Measurements from ENCODE around the gene ZDHHC4.
"Not testable (repeated sequence)": the region's sequence is repeated elsewhere in the genome, so short reads cannot be mapped to it uniquely, and the experiment has no call there.

Gene ZDHHC4

DNA sequence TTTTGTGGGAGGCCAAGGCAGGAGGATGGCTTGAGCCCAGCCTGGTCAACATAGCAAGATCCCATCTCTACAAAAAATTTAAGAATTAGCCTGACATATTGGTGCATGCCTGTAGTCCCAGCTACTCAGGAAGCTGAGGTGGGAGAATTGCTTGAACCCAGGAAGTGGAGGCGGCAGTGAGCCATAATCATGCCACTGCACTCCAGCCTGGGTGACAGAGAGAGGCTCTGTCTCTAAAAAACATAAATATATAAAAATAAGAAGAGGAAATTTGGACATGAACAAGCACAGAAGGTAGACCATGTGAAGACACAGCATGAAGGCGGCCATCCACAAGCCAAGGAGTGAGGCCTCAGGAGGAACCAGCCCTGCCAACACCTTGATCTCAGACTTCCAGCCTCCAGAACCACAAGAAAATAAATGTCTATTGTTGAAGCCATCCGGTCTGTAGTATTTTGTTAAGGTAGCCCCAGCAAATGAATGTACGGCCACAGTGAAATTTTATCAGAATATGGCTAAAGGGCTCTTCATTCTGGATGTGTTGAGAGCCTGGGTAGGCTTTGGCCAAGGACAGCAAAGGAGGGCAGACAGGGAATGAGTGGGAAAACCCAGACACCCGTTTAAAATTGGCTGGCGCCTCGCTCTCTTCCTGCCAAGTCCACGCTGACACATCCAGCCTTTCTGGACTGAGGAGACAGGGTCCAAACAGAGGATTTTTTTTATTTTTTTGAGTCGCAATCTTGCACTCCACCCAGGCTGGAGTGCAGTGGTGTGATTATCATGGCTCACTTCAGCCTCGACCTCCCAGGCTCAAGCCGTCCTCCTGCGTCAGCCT lies 13.1 kb upstream of the ZDHHC4 start:
- no peak for DNase-seq

DNA sequence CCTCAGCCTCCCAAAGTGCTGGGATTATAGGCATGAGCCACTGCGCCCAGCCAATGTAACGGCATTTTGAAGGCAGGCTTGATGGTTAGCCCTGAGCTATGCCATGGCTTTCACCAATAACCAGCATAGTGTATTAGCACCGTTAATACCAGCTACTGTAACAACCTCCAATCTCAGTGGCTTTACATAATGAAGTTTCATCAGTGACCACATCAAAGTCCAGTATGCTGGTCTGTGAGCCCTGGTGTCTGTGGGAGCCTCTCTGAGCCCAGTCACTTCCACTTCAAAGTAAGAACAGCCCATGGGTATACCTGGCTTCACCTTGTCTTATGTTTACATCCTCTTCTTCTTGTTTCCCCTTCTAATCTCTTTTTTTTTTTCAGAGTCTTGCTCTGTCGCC lies 11.6 kb upstream of the ZDHHC4 start:
- DNase-seq: no peak

DNA sequence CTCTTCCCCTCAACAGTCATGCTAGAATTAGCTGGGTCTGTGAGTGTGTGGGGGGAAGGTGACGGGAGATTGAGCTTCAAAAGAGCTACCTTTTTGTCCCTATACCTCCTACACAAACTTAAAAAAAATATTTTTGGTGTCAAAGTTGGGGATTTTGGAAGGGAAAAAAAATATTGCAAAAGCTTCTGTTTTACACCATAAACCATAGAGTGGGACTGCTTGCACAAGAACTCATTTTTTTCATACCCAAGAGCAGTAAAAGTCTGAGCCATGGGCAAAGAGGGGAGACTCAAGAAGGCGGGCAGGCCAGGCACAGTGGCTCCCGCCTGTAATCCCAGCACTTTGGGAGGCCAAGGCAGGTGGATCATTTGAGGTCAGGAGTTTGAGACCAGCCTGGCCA lies 9.4 kb upstream of the ZDHHC4 start:
- no peak for DNase-seq

DNA sequence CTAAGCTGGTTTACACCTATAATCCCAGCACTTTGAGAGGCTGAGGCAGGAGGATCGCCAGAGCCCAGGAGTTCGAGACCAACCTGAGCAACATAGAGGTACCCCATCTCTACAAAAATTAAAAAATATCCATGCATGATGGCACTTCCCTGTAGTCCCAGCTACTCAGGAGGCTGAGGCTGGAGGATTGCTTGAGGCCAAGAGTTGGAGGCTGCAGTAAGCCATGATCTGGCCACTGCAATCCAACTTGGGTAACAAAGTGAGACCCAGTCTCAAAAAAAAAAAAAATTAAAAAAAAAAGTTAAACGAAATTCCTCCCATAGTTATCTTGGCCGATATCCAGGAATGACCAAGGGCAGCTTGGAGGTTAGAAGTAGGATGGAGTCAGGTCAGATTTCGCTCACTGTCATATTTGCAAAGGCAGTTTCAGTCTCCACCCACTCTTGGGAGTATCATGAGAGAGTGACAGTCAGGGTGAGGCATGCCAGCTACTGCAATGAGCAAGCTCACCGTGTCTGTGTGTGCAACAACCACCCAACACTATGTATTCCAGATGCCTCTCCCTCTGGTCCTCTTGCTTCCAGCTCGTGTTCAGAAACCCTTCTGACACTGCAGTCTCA lies 6.0 kb upstream of the ZDHHC4 start:
- DNase-seq: no peak

DNA sequence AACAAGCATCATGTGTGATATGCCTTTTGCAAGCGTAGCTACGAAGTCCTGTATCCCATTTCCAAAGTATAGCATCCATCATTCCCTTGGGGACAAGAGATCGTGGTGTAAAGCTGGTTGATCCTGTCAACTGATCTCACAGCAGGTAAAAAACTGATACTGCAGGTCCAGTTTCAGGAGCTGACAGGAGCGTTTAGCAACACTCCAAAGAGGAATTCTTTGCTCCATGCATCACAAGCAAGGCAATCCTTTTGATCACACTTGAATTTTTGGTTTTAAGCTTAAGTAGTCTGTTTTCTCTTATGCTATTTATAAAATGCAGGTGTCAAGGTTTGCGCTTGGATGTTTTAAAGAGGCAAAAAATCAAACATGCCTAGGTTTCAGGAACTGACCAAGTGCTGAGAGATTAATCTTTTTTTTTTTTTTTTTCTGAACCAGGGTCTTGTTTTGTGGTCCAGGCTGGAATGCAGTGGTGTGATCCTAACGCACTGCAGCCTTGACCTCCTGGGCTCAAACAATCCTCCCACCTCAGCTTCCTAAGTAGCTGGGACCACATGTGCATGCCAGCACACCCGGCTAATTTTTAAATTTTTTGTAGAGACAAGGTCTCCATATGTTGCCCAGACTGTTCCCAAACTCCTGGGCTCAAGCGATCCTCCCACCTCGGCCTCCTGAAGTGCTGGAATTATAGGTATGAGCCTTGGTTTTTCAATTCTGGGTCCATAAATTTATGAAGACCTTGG lies 1.8 kb upstream of the ZDHHC4 start:
- no peak for DNase-seq

DNA sequence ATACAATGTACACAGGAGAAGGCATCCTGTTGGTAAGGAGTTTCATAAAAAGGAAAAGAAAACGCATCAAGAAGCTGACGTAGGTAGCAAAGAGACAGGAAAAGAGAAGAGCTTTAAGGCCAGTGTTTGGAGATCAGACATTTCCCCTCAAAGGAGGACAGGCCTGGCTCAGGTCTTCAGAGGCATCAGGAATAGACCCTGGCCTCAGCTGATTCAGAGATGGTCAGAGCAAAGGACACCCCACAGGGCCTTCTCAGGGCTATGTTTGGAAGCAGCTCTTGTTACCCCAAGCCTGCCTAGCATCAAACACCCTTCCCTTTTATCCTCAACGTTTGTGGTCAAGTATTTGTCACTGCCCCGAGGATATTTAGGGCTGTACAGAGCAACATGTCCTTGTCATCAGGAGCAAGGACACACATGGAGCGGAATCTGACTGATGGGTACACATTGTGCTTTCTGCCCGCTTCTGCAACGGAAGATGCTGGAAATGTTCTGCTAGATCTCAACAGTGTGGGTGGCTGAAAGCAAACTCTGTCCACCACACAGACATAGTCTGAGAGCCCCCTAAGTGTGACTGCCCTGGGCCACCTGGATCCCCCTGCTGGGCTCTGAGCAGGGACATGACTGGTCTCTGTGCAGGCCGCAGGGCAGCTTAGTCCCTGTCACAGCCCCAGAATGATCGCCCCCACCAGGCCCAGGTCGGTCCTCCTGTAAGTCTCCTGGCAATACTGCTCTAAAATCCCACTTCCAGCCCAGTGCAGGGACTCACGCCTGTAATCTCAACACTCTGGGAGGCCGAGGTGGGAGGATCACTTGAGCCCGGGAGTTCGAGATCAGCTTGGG lies 1.0 kb upstream of the ZDHHC4 start:
- no peak for DNase-seq

DNA sequence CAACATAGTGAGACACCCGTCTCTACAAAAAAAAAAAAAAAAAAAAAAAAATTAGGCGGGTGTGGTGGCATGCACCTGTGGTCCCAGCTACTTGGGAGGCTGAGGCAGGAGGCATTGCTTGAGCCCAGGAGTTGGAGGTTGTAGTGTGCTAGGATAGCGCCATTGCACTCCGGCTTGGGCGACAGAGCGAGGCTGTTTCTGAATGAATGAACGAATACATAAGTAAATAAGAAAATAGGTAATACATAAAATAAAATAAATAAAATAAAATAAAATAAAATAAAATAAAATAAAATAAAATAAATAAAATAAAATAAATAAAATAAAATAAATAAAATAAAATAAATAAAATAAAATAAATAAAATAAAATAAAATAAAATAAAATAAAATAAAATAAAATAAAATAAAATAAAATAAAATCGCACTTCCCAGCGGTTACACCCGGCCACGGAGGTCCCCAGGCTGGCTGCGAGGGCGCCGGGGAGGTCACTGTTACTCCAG lies 336 bp upstream of the ZDHHC4 start:
- DNase-seq: not testable (repeated sequence)

DNA sequence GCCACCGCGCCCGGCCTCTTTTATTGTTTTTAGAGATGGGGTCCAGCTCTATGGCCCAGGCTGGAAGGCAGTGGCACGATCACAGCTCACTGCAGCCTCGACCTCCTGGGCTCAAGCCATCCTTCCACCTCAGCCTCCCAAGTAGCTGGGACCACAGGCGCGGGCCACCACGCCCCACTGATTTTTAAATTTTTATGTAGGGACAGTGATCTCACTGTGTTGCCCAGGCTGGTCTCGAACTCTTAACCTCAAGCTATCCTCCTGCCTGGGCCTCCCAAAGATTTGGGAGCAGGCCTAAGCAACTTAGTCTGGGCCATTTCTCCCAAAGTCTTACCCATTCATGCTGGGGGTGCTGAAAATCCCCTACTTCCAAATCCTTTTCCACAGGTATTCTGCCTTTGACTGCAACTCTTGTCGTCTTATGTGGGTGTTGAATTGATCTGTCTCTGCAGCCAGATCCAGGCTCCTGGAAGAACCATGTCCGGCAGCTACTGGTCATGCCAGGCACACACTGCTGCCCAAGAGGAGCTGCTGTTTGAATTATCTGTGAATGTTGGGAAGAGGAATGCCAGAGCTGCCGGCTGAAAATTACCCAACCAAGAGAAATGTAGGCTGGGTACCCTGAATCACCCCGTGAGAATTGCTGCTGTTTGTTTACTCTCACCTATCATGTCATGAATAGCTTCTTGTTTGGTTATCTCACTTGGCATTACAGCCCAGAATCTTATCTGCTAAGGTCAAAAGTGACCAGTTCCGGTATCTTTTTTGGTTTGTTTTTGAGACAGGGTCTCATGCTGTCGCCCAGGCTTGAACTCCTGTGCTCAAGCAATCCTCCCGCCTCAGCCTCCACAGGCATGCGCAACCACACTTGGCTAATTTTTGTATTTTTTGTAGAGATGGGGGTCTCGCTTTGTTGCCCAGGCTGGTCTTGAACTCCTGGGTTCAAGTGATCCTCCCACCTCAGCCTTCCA lies 1.1 kb downstream of the ZDHHC4 start:
- DNase-seq: no peak

DNA sequence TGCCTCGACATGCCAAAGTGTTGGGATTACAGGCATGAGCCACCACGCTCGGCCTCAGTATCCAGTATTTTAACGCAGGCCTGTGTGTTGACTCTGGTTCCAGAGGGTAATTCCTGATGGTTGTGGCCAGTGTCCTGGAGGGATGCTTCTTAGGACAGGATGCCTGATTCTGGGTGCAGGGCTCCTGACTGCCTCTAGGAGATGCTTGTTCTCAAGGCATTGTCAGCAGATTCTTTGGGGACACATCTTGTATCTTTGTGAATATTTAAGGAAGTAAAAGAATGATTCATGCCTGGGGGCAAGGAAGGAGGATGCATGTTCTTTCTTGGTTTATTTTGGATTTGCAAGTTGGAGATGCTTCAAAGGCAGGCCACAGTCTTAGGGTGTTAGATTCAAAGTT lies 2.2 kb downstream of the ZDHHC4 start:
- DNase-seq: no peak

DNA sequence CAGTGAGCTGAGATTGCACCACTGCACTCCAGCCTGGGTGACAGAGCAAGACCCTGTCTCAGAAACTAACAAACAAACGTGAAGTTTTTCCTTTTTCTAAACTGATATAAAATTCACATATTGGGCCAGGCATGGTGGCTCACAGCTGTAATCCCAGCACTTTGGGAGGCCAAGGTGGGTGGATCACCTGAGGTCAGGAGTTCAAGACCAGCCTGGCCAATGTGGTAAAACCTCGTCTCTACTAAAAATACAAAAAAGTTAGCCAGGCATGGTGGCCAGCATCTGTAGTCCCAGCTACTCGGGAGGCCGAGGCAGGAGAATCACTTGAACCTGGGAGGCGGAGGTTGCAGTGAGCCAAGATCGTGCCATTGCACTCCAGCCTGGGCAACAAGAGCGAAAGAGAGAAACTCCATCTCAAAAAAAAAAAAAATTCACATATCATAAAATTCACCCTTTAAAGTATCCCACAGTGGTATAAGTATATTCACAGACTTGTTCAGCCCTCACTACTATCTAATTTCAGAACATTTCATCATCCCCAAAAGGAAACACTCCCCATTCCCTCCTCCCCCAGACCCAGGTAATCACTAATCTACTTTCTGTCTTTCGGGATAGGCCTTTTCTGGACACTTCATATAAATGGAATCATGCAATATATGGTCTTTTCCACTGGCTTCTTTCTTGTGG lies 8.6 kb downstream of the ZDHHC4 start:
- not testable (repeated sequence) for DNase-seq

DNA sequence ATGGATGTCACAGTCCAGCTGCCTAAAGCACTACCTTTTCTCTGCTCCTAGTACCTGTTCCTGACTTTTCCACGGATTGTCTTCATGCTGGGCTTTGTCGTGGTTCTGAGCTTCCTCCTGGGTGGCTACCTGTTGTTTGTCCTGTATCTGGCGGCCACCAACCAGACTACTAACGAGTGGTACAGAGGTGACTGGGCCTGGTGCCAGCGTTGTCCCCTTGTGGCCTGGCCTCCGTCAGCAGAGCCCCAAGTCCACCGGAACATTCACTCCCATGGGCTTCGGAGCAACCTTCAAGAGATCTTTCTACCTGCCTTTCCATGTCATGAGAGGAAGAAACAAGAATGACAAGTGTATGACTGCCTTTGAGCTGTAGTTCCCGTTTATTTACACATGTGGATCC lies 11.3 kb downstream of the ZDHHC4 start:
- no peak for DNase-seq

DNA sequence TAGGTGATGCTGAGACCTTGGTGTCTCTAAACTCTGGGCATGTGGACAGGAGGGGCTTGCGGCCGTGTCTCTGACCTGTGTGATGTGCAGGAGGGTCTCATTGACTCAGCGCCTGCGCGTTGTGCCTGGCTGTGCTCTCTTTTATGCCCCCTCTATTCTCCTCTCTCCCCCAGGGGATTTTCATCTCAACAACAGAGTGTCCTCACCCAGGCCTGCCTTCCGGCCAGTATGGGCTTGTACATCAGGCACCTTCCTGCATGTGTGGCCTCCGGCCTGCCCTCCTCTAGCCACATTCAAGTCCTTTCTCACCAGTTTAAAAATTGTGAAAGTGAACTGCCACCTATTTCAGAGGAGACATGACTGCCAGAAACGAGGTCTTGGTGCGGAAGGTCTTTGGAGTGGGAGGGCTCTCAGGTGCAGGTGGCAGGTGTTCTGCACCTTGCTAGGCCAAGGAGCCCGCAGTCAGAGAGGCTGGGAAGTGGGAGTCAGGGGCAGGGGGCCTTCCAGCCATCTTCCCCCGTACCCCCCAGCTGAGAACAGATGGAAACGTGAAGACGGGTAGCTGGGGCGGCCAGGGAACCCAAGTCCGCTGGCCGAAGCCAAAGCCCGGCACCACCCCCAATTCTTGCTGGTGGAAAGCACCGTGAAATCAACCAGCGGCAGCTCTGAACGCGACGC lies 12.0 kb downstream of the ZDHHC4 start:
- no peak for DNase-seq

DNA sequence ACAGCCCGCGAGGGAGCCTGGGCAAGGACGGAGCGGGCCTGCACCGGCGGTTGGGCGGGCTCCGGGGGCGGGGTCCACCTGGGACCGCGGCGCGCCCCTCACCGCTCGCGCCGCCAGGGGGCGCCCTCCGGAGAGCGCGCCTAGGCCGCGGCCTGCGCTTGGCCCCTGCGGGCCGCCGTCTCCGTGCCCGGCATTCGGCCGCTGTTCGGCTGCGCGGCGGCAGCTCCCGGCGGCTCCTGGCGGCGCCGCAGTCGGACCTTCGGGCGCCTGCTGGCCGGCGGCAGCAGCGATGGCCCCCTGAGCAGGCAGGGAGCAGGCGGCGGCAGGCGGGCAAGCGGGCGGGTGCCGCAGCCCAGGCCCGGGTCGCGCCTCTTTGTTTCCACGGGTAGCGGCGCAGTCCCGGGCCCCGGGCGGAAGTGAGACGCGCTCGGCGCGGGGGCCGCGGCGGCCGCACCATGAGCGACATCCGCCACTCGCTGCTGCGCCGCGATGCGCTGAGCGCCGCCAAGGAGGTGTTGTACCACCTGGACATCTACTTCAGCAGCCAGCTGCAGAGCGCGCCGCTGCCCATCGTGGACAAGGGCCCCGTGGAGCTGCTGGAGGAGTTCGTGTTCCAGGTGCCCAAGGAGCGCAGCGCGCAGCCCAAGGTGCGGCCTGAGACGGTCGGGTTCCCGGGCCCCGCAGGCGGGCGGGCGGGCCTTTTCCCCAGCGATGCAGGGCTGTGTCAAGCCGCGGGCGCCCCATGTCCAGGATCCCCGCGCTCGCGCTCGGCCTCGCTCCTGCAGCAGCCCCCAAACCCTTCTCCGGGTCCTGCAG lies 12.8 kb downstream of the ZDHHC4 start, which contains the start of gene INTS15:
INTS15 (plus strand) TSS at position 193 of the 816 bp plus-strand sequence; CDS start at position 456, 263 bp downstream.
- DNase-seq: peak; percentile 11 to 66

DNA sequence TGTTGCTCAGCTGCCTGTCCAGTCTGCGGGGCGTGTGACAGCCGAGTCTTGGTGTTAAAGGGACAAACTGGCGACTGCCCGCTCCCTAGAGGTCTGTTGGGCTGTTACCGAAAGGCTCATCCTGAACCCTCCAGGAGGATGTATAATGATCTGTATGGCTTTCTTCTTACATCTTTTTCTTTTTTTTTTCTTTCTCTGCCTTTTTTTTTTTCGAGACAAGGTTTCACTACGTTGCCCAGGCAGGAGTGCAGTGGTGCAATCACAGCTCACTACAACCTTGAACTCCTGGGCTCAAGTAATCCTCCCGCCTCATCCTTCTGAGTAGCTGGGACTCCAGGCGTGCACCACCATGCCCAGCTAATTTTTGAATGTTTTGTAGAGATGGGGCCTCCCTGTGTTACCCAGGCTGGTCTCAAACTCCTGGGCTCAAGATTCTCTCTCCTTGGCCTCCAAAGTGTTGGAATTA lies 13.4 kb downstream of the ZDHHC4 start:
- no peak for DNase-seq

DNA sequence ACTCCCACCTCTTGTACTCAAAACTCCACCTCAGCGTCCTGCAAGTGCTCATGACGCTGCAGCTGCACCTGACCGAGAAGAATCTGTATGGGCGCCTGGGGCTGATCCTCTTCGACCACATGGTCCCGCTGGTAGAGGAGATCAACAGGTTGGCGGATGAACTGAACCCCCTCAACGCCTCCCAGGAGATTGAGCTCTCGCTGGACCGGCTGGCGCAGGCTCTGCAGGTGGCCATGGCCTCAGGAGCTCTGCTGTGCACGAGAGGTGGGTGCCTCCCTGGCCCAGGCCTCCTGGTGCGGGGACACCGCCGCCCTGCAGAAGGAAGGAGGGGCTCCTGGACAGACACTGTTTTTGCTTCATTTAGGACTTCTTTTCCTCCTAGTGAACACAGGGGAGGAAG lies 22.8 kb downstream of the ZDHHC4 start:
- DNase-seq: no peak

DNA sequence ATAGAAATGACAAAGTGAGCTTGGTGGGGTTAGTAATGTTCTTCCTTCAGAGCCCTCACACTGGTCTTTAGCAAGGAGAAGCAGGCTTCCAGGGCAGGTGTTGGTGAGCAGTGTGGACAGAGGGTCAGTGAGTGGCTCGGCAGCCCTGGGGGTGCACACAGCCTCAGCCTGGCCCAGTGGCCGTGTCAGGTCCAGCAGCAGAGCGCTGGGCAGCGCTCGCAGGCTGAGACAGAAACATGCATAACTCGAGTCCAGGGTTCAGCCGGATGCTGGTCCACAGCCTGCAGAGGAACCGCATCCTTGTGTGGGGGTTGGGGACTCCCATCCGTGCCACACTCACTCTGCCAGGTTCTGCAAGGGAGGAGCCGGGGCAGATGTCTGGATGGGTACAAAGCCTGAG lies 27.2 kb downstream of the ZDHHC4 start:
- DNase-seq: no peak

DNA sequence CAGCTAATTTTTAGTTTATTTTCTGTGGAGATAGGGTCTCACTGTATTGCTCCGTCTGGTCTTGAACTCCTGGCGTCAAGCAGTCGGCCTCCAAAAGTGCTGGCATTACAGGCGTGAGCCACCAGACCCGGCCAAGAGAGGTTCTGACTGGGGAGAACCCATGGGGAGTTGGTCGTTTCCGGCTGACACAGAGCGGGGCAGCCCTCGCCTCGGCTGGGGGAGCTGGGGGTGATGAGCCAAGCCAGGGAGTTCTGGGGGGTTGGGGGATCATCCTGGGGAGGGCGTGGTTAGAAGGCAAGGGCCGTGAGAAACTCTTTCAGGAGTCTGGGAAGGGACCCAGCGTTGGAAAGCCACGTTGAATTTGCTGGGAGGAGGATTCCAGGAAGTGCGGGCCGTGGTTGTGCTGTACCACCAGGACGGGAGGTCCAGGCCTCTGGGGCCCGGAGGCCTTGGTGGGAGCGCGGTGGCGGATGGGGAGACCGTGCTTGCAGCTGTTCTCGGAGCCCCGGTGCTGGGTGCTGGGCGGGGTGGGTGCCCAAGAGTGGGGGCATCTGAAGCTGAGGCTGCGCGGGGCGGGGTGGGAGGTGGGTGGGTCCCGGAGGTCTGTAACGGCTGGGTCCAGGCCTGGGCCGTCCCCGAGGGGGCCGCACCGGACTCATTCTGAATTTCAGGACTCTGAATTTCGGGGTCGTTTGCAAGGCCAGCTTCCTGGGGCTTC lies 29.8 kb downstream of the ZDHHC4 start:
- no peak for DNase-seq

DNA sequence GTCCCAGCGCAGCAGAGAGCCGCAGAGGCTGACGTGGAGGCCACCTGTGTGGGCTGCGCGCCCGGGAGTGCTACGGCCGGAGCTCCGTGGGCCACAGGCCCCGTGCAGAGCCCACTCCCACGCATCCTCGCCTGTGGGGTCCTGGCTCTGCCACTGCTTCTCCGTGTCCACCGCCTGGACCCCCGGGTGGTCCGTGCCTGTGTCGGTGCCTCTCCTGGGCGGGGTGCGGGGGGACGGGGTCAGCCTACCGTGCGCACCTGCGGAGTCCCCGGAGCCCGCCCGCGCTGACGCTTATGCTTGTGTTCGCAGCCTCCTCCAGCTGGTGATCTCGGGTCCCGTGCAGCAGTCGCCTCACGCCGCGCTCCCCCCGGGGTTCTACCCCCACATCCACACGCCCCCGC lies 30.4 kb downstream of the ZDHHC4 start:
- no peak for DNase-seq

All from NCI-H524 (cell line).